Peyer's patch (tissue), 4 donors: Measurements from ENCODE around the gene VIPR1.

Source experiments
- CTCF ChIP-seq, 6 experiments: fragments of 450-650 bp in 4 of 6; fragments of 200-600 bp in 2 of 6; sonication (generic) in 1 of 6; IDR thresholded peaks; one replicate each; pipeline ENCODE4 v1.5.1; 2017 to 2019; ENCODE audit warnings: antibody characterized with exemption in 6 of 6, mild to moderate bottlenecking in 3 of 6, moderate library complexity in 1 of 6
- POLR2A ChIP-seq, 2 donors: fragments of 450-650 bp; IDR thresholded peaks; one replicate each; pipeline ENCODE4 v1.5.1; 2017; ENCODE audit warnings: antibody characterized with exemption in 2 of 2, mild to moderate bottlenecking in 2 of 2, moderate library complexity in 2 of 2

DNA sequence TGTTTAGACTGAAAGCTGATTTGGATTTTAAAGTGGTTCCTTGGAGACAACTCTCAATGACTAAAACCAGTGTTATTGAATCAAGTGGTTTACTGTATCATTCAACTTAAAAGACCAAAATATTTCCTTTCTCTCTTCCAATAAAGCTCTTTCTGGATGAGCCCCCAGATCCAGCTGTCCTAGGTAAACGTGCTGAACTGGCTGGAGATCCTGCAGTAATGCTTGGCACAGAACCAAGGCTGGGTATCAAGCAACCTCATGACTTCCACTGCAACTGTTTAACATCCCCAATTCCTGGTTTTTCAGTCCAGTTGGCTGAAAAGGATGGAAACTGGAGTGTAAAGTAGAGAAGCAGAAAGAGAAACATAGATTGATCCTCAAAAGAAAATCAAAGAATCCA lies 50.4 kb downstream of the VIPR1 start:
- TF ChIP-seq CTCF (IDR thresholded peaks at IDR 0.05) (no peak), POLR2A (IDR thresholded peaks at IDR 0.05) (no peak)
